ENCODE data around the gene CACNB2.

Gene CACNB2

DNA sequence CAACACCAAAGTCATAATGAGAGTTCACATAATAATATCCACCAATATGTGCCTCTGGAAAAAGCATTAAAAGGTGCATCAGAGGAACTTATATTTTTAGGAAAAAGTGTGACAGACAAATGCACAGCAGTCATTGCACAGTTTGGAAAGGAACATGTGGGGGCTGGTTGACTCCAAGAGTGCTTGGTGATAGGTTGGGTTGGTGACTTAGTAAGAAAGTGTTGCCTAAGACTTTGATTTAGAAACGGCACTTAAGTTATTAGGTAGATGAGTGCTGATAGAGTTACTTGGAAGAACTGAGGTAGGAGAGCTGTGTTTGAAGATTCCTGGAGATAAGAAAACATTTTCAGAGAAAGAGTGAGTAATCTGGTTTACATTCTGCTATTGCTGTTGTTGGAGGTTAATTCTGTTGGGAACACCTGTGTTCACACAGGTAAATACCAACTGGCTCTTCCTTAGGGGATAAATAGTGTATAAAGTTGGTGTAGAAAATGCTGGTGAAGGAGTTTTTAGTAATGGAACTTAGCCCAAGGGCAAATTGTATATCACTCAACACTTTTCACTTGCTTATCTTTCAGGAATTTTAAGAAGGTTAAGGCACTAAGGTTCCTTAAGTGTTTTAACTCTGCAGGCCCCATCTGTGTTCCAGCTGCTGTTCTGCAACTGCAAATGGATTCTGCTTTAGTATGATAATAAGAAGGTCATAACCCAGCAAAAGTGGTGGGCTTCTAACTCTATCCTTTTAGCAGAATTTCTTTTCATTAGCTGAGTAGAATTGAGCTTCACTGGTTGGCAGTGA lies 315.1 kb downstream of the CACNB2 start:
- DNase-seq (ENCODE audit: low spot score): no peak

DNA sequence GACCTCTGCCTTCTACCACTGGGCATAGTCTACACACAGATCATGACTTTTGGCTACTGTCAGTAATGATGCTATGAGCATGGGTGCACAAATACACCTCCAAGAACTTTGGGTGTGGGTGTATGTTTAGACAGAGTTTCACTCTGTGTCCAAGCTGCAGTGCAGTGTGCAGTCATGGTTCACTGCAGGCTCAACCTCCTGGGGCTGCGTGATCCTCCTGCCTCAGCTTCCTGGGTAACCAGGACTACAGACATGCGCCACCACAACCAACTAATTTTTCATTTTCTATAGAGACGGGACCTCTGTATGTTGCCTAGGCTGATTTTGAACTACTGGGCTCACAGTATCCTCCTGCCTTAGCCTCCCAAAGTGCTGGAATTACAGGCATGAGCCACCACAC lies 316.8 kb downstream of the CACNB2 start:
- no peak for DNase-seq (ENCODE audit: low spot score)

DNA sequence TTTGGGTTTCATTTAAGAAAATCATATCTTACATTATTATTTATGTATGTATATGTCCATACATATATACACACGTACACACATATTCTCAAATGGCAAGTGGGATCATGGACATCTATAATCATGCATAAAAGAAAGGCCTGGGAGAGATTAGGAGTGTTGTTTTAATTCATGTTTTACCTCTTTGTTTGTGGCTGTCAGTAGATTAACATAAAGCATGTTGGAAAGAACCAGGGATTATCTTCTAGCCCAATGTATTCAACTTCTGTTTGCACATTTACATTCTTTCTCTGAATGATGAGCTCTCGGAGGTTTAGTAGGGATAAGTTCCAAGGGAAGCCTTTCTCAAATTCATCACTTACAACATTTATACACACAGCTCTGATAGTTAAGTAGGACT lies 319.8 kb downstream of the CACNB2 start:
- DNase-seq (ENCODE audit: low spot score): no peak

DNA sequence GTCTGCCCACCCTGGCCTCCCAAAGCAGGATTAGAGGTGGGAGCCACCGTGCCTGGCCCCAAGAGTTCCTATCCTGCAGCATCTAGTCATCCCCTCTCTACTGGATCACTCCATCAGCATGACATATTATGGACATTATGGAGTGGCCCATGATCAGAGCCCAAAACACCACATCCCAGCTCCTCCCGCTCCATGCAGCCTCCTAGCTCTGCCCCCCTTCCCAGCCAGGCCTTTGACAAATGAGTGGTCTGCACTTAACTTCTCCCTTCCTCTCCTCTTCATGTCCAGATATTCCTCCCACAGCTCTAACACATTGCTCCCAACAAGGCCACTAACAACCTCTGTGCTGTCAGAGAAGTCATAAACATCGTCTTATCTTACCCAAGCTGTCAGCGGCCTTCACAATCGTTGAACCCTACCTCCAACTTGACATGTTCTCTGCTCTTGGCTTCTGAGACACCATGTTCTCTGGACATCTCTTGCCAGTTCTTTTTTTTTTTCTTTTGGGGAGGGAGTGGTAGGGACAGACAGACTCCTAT lies 323.5 kb downstream of the CACNB2 start:
- DNase-seq (ENCODE audit: low spot score): no peak

DNA sequence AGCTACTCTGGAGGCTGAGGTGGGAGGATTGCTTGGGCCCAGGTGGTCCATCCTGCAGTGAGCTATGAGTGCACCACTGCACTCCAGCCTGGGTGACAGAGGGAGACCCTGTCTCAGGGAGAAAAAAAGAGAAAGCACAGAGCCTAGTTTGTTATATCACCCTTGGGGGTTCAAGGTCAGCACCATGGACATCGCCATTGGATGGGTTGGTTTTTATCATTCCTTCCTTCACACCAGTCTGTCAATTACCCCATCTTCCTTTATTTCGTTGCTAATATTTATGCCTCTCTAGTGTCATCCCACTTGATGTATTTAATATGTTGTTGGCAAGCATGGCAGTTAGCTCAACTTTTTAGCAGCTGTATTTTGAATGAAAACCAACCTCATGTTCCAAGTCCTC lies 328.9 kb downstream of the CACNB2 start:
- no peak for DNase-seq (ENCODE audit: low spot score)

DNA sequence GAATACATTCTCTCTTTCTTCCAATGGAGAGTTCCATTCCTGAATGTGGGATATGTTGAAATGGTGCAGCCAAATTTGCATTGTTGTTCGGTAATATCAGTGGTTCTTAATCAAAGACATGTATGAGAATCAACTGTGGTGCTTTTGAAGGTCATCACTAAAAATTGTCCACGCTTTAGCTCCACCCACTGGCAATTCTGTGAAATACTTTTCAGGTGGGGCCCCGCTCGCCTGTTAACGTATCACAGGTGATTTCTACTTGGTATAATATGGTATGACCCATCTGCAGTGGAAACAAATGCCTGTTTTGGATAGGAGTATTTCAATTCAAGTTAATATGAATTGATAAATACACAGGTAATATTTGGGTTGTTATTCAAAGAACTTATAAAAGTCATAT lies 332.8 kb downstream of the CACNB2 start:
- peak; percentile 58 for DNase-seq (ENCODE audit: low spot score)

DNA sequence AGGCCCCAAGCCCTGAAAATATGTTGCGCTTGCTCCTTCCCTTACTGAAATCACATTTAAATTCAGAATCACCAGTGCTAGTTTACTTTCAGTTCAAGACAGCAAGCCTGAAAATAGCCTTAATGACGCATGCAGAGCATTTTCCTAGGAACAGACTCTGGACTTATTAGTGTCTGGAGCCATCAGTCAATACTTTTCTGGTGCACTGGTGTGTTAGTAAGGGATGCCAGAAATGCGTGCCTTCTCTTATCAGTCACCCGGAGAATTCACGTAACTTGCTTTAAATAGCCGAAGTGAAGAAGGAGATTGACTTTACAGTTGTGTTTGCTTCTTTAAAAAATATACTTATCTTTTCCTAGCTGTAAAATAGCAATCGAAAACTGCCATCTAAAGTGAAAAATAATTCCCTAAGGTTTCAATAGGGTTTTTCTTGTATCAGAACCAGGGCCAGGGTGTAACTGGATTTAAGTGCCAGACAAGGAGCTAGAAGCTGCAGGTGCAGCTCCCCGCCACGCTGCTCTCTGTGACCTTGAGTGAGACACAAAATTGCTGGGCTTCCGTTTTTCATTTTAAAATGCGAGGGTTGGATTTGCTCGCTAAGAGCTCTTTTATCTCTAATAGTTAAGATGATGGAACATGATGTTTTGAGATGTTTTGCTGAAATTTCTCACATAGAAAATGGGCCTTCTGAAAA lies 333.3 kb downstream of the CACNB2 start:
- DNase-seq (ENCODE audit: low spot score): no peak

DNA sequence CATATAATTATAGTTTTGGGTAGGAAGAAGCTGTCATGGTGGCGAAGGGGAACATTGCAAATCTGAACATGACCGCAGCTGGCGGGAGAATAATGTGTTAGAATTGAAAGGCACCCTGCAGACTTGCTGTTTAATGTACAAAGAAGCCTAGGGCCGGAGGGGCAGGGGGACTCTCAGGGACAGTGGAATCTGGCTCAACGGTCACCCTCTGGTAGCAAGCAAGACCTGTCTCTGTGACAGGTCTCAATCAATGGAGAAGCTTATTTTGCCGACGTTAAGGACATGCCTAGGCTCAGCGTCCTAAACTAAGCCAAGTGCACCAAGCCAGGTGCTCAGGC lies 333.9 kb downstream of the CACNB2 start:
- DNase-seq (ENCODE audit: low spot score): no peak

DNA sequence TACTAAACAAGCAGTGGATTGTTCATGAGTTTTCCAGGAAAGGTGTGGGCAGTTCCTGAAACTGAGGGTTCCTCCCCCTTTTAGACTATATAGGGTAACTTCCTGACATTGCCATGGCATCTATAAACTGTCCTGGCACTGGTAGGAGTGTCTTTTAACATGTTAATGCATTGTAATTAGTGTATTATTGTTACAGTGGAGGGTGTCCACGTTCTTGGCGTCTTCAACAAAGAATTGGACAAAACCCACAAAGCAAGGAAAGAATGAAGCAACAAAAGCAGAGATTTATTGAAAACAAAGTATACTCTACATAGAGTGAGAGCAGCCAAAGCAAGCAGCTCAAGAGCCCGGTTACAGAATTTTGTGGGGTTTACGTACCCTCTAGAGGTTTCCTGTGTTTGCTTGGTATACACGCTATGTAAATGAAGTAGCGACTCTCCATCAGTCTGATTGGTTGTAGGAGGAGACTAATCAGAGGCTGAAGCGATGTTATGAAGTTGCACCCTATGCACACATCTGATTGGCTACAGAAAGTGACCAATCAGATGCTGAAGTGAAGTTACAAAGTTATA lies 335.9 kb downstream of the CACNB2 start:
- no peak for DNase-seq (ENCODE audit: low spot score)

DNA sequence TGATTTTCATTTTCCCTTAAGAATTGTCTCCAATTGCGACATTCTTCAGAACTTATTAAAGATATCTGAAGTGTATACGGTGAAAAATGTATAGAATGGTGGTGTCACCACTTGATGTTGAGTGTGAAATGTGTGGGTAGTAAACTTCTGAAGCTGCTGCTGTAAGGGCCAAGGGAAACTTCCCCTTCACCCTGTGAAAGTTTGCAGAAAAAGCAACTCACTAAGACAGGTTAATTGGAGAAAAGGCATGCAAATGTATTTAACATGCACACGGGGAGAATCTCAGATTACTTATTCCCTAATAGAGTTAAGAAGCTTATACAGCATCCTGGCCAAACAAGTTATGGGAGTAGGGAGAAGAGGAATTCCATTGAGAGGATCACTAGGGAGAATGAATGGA lies 338.1 kb downstream of the CACNB2 start:
- peak; percentile 48 for DNase-seq (ENCODE audit: low spot score)

DNA sequence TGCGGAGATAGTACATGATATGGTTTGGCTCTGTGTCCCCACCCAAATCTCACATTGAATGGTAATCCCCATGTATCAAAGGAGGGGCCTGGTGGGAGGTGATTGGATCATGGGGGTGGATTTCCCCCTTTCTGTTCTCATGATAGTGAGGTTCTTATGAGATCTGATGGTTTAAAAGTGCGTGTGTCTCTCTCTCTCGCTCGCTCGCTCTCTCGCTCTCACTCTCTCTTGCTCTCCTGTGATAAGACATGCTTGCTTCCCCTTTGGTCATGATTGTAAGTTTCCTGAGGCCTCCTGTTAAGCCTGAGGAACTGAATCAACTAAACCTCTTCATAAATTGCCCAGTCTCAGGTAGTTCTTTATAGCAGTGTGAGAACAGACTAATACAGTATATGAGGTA lies 339.3 kb downstream of the CACNB2 start:
- DNase-seq (ENCODE audit: low spot score): no peak

DNA sequence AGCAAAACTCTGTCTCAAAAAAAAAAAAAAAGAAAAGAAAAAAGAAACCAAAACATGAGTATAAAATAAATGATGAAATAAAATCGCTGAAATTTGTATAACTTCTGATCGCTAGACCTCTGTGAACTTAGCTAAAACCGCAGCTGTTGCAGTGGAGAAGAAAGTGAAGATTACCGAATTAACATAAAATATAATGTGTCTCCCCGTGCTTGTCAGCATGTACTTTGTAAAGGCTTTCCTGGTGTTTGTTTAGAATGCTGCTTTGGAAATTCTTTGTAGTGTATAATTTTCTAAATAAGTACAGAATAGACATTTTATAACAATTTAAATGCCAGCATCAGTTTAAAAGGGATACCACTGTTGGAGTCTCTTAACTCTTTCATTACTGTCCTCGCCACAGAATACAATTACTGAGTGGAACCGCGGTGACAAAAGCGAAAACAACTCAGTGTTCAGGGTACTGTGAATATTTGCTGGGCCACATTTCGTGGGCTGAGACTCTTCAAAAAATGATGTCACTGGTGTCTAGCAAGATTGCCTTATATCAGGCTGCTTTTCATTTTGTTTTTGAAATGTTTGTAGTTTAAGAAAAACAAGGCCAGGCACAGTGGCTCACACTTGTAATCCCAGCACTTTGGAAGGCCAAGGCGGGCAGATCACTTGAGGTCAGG lies 343.4 kb downstream of the CACNB2 start:
- DNase-seq (ENCODE audit: low spot score): no peak

DNA sequence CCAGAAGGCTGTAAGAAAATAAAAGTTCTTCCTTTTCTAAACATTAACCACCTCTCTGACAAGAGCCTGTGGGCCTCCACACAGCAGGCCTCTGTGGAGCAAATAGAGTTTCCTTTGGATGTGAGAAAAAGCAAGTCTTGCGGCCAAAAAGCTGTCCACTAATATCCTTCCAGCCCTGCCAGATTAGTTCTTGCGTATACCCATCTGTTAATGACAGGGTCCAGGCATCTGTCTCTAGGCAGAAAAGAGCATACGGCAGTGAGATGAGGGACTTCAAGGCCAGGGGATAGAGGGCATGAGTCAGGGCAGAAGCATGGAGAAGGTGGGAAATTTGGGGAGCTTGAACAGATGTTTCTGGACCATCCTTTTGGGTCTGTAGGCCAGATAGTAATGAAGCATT lies 346.2 kb downstream of the CACNB2 start:
- DNase-seq (ENCODE audit: low spot score): peak; percentile 47

DNA sequence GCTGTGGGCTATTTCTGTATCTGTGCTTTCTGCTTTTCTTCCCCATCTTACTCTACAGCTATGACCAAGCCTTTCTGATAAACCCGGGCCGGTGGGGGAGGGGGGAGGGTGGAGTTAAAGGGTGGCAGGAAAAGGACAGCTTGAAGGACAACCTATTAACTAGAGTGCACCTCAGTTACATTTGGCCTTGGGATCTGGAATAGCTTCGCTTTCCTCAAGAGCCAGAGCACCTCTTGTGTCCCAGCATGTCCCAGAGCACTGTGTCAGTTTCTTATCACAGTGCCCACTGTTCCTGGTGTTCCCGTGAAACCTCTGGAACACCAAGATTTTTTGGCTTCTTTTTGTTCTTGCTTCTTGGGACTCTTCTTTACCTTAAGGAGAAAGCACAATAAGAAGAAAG lies 350.5 kb downstream of the CACNB2 start:
- DNase-seq (ENCODE audit: low spot score): no peak

DNA sequence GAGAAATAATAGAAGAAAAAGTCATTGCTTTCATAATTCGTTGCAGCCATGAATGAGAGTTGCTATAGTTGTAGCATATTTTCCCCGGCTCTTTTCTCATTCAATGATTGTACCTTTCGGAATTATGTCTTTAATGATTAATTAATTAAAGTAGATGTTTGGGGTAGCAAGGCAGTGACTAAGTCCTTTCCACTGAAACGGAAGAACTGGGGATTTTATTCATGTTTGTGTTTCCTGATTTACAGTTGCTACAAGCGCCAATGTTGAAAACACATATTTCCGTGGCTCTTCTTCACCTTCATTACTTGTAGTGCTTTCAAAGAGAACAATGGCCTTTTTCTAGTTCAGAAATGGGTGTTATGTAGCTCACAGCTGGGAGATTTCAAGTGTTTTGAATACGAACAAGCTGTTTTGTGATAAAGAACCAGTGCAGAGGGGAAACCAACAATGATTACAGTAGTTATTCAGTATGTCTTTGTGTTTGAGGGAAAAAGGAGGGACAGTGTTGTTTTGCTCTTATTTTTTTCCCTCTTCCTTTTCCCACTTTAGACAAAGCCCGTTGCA lies 357.7 kb downstream of the CACNB2 start:
- DNase-seq (ENCODE audit: low spot score): no peak

DNA sequence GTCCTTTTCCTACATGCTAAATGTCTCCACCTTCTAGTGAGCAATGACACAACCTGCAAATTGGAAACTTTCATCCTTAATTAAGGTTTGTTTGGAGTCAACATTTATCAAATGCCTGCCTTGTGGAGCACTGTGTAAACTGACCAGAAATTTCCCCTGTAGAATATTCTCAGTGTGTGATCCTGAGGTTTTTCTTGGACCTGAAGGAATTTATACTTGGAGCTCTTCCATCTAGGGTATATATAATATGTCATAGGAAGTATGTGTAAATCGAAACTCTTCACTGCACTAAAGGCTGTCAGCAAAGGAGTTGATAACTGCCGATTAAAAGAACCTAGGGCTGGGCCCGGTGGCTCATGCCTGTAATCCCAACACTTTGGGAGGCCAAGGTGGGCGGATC lies 358.8 kb downstream of the CACNB2 start:
- DNase-seq (ENCODE audit: low spot score): no peak

DNA sequence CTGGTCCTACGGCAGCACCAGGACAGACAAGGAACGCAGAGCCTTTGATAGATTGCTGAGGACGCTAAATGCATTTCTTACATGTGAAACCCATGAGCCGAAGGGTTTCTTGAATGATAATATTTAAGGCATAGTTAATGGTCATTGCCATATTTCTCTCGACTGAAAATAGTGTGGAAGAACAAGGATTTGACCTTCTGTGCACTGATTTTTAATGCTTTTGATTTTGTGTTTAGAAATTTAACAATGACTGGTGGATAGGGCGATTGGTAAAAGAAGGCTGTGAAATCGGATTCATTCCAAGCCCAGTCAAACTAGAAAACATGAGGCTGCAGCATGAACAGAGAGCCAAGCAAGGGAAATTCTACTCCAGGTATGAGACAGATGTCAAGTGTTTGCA lies 360.4 kb downstream of the CACNB2 start:
- DNase-seq (ENCODE audit: low spot score): peak; percentile 46

DNA sequence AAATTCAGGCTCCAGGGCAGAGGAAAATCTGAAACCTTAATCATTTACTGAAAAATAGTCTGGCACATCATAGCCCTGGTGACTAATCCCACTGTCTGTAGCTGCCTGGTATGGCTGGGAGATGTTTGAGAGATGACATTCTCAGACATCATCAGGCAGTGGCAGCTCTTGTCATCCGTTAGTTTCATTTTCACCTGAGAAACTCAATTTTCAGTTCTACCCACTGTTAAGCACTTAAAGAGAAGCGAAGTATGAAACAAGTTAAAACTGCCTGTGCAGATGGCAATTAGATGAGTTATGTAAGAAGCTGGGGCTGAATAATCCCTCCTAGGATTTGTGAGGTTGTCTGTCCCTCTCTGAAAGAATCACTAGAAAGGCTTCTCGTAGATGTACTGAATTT lies 361.0 kb downstream of the CACNB2 start:
- peak; percentile 52 for DNase-seq (ENCODE audit: low spot score)

DNA sequence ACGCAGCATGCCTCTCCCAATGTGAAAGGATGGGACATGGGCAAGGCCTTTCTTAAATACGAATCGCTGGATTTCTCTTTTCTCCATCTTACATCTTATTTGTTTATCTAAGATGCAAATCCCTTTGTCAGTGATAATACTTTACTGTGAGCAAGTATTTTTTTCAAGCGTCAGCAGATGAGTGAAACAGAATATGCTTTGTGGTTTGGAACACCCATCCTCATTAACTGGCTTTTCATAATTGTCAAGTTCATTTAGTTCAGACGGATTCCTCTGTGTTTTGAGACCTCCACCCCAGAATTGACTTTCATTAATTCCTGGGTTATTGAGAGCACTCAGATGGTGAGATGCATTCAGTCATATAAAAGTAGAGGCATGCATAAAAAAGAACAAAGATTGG lies 361.4 kb downstream of the CACNB2 start:
- DNase-seq (ENCODE audit: low spot score): no peak

DNA sequence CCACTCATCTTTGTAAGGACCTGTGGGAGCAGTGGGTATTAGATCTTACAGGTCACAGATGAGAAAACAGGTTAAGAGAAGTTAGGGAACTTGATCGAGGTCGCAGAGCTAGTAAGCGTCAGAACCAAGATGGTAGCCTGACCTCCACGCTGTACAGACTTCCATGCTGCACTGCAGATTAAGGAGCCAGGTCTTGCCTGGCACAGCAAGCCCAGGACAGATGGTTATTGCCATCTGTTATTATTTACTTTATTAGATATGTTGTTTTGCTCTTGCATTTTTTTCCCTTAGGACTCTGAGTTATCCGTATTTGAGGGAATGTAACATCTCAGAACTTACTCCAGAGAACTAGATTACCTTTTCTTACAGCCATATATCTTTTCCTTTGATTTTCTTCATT lies 363.9 kb downstream of the CACNB2 start:
- DNase-seq (ENCODE audit: low spot score): peak; percentile 58

DNA sequence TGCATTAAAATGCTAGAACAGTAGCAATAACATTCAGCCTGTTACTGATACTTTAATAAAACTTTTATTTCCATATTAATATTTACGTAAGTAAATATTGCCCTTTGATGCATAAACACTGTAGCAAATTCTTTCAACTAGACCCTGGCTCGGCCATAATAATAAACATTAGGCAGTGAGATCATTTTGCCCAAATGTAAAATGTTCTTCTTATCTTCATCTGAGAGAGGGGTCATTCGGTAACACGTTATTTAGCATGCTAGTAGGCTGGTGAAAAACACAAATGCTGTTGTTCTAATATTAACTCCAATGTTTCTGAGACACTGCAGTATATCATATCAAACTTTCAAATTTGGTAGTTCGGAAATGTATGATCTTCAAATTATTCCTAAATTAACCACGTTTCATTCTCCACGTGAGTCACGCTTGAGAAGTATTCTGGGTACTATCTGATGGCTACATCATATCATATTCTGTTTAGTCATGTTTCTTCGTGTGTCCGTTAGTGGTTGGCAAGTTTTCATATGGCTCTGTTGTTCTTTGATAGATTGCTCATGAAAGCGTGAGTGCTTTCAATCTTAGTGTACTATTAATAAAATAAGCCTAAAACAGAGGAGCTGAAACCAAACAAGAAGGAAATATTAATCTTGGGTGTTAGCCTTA lies 365.4 kb downstream of the CACNB2 start:
- DNase-seq (ENCODE audit: low spot score): no peak

DNA sequence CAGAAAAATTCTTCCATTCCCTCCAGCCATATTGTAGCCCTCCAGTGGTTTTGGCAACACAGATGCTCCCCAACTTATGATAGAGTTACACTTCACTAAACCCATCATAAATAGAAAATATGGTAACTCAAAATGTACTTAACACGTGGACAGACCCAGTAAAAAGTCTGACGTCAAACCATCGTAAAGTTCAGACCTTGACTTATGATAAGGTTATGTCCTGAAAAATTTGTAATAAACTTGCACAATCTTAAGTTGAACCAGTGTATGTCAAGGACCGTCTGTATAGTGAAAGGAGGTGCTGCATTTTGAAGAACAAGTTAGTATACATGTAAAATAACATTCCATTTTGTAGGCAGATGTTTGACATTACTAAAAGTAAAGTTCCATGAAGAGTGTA lies 368.4 kb downstream of the CACNB2 start:
- no peak for DNase-seq (ENCODE audit: low spot score)
